Epithelial cell of prostate (primary cell): ENCODE measurements around the gene VPS50.
A peak's percentile ranks its signal among the peaks of the same experiment; 100 is the strongest.

Experiments used
- DNase-seq: peaks from one replicate; pipeline ENCODE4 v3.0.0-alpha.2; 2011; ENCODE audit warnings: low read depth, low spot score
- H3K27ac ChIP-seq: fragments of 450-650 bp; 2 replicates; pipeline ENCODE4 v1.5.1; 2017; ENCODE audit warnings: mild to moderate bottlenecking

Gene VPS50

GRCh38 chr7:93235541-93235940 lies 3.4 kb downstream of the VPS50 start:
- H3K27ac ChIP-seq, result no peak overlapping the region
- no peak for DNase-seq

- no peak for DNase-seq
- H3K27ac ChIP-seq, result no peak overlapping the region
These were observed 6.0 kb downstream of the VPS50 start for GRCh38 chr7:93238131-93238530.

DNA sequence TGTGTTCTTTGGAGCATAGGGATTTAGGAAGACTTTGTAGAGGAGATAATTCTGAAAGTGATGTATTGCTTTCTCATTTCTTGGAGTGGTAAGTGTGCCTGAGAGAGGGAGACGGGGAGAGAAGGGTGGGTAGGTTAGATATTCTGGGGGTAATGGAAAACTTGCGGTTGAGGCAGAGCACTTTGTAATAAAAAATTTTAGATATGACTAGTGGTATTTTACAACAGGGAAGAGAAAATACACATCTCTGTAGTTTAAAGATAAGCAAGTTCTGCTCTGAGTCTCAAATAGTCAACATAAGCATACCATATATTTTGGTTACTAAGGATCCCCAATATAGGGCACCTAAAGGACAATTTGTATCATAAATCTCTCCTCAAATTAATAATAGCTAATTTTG lies 6.6 kb downstream of the VPS50 start:
- DNase-seq, result no peak

GRCh38 chr7:93239824-93240223 lies 7.7 kb downstream of the VPS50 start:
- H3K27ac ChIP-seq, result no peak overlapping the region
- DNase-seq, result no peak

More for the DNA sequence above, 6.6 kb downstream of the VPS50 start:
- no peak overlapping the region for H3K27ac ChIP-seq

- no peak for DNase-seq
These were observed 9.9 kb downstream of the VPS50 start for GRCh38 chr7:93242106-93242505.

GRCh38 chr7:93245525-93246432 lies 13.6 kb downstream of the VPS50 start:
- no peak overlapping the region for H3K27ac ChIP-seq
- no peak for DNase-seq

More at GRCh38 chr7:93242106-93242505, 9.9 kb downstream of the VPS50 start:
- no peak overlapping the region for H3K27ac ChIP-seq

DNA sequence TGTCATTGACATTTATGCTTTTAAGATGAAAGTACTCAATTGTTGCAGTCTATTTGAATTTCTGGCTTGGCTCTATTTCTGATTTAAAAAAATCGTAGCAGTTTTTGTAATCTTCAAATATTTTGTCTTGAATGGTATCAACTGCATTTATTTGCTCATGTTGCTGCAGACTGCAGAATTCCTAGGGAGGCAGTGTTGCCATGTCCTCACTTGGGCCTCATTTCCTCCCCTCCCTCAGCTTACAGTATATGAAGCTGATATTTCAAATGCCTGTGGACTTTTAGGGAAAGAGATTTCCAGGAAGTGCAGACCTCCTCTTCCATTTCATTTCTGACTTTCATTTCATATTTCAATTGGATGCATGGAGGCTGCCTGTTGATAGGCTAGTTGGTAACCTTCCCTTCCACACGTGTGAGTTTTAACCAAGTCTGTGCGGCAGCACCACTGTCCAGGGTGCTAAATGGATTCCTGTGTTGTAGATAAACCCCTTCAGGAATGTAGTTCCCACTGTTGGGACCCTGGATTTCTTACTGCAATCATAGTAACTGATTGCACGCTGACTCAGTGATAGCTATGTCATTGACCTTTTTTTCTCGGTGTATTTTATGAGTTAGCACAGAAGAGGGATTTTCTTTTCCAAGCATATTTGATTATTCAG lies 17.5 kb downstream of the VPS50 start:
- no peak for DNase-seq
- no peak overlapping the region for H3K27ac ChIP-seq

DNA sequence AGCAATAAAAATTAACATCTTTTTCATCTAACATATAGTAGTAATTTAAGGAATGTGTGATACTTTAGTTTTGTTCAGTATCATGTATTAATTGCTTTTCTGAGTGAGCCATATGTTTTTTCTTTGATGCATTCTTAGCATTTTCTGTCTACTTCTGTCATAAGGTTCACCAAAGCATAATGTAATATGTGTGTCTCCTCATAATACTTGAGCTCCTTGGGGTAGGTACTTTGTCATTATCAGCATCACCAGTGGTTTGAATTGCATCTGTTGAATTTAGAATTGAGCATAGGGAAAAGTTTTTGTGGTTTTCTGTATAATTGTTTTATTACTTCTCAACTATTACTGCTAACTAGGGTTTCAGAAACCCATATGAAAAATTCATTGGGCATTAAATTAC lies 26.5 kb downstream of the VPS50 start:
- no peak for DNase-seq
- no peak overlapping the region for H3K27ac ChIP-seq

DNA sequence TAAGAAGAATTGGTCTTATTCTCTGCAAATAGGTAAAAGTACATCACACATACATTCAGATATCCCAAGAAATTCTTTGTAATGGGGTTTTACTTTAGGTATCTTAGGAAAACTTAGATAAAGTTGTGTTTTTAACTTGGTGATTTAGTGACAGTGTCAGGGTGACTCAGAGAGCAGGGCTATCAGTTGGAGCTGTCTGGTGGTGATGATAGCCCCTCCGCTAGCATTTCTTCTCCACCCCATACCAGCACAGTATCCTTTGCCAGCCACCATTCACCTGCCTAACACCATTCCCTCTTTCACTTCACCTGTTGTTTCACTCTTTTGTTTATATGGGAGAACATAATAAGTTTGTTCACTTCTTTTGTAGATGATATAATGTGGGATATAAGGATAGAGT lies 30.4 kb downstream of the VPS50 start:
- no peak for DNase-seq
- no peak overlapping the region for H3K27ac ChIP-seq

GRCh38 chr7:93265220-93265619 lies 33.1 kb downstream of the VPS50 start:
- DNase-seq, result no peak
- no peak overlapping the region for H3K27ac ChIP-seq

- no peak overlapping the region for H3K27ac ChIP-seq
- DNase-seq, result no peak
These were observed 47.4 kb downstream of the VPS50 start for GRCh38 chr7:93279541-93279940.

GRCh38 chr7:93284908-93285307 lies 52.7 kb downstream of the VPS50 start:
- no peak for DNase-seq
- no peak overlapping the region for H3K27ac ChIP-seq

DNA sequence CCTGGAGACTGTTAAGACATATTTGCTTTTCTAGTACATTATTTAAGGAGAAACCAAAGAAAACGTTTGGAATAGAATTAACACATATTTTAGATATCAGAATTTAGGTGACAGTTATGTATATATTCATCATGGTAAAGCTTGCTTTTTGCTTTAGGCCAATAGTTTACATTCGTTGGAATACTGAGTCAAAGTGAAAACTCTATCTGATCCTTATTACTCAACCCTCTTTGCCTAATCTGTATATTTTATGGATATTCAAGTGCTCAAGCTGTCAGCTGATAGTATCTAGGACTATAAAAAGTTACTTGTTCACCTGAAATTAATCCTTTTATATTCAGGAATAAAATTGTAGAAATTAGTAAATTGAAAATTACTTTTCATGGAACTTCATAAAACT lies 61.1 kb downstream of the VPS50 start:
- DNase-seq, result no peak

GRCh38 chr7:93298206-93298605 lies 66.0 kb downstream of the VPS50 start:
- no peak overlapping the region for H3K27ac ChIP-seq
- no peak for DNase-seq

More for the DNA sequence above, 61.1 kb downstream of the VPS50 start:
- no peak overlapping the region for H3K27ac ChIP-seq

DNA sequence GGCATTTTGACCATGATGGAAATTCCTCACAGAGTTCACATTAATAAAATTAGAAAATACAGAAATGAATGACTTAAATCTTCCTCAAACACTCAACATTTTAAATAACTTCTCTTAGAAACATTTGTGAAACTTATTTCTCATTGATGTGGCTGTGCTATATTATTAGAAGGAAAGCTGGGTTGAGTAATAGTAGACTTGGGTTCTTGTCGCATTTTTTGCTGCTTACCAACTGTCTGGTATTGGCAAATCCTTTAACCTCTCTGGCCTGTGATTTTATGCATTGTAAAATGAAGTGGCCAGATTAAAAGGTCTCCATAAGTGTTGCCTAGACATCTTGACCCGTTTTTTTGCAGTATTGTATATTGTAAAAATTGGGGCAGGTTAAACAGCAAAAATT lies 66.5 kb downstream of the VPS50 start:
- no peak overlapping the region for H3K27ac ChIP-seq
- no peak for DNase-seq

- DNase-seq, result no peak
- H3K27ac ChIP-seq, result no peak overlapping the region
These were observed 69.6 kb downstream of the VPS50 start for GRCh38 chr7:93301736-93302135.

DNA sequence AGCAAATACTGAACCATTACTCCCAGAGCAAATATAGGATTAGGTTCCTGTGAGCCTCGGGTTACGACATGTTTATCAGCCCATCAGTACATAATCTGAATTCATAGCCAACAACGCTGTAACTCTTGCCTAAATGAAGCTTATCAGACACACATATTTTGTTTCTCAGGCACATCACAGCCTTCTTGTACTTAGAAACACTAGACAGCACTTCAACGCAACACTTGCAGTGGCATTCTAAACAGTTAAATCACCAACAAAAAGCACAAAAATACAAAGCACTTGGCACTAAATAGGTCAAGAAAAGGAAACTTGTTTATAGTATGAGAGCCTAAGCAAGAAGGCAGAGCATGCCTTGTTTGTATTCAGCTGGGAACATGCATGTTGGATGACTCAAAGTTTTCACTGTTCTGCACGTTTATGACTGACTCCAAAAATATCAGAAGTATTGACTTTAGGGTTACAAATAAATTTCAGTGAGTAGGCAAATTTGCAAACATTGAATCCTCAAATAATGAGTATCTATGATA lies 75.0 kb downstream of the VPS50 start:
- H3K27ac ChIP-seq, result peak overlapping the region; percentile 30

DNA sequence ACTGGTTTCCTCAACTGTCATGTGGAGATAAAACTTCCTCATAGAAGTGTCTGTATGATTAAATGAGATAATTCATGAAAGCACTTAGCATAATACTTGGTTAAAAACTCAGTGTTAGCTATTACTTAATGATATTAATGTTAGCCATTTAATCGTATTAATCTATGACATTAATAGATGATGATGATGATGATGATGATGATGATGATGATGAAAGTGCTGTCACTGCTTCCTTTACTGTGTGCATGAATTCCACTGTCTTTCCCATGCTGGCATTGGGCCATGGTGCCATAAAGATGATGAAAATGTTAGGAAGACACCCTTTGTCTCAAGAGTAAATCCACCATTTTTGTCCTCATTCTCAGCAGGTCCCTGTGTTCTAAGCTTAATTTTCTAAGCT lies 75.8 kb downstream of the VPS50 start:
- no peak for DNase-seq
- H3K27ac ChIP-seq, result no peak overlapping the region

More for the DNA sequence above, 75.0 kb downstream of the VPS50 start:
- DNase-seq, result peak; percentile 57

- peak; percentile 1 for DNase-seq
- H3K27ac ChIP-seq, result no peak overlapping the region
These were observed 78.2 kb downstream of the VPS50 start for GRCh38 chr7:93310346-93310745.

DNA sequence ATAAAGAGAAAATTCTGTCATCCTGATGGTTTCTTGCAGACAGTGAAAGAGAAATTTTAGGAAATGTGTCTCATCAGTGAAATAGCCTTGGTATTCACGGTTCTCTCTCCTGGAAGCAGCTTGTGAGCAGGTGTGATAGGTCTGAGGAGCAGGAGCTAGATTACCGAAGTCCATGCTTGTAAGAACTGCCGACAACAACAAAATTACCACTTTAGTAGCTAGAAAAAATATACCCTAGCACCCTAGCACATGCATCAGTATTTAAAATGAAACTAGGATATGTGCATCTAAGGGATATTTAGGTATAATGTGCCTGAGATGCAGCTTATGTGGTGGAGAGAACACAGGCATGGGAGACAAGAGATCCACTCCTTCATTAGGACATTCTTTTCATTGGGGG lies 82.3 kb downstream of the VPS50 start:
- DNase-seq, result no peak

GRCh38 chr7:93315896-93316295 lies 83.7 kb downstream of the VPS50 start:
- DNase-seq, result no peak
- no peak overlapping the region for H3K27ac ChIP-seq

More for the DNA sequence above, 82.3 kb downstream of the VPS50 start:
- no peak overlapping the region for H3K27ac ChIP-seq
